GM18867 (cell line): ENCODE measurements around the gene FCHO2.
A peak's percentile ranks its signal among the peaks of the same experiment; 100 is the strongest.
"Not testable (repeated sequence)": the region's sequence is repeated elsewhere in the genome, so short reads cannot be mapped to it uniquely, and the experiment has no call there.

ENCODE experiments used
- ATAC-seq: cut with Tn5 transposase; IDR thresholded peaks from one replicate; pipeline ENCODE4 v1.9.1; 2021; ENCODE audit warnings: mild to moderate bottlenecking, moderate library complexity; ENCODE audit not compliant: unreplicated experiment

Gene FCHO2

GRCh38 chr5:72956324-72957140, 691 bp downstream of the FCHO2 start:
- ATAC-seq, result peak; percentile 37

GRCh38 chr5:72957337-72957736, 1.5 kb downstream of the FCHO2 start:
- no peak for ATAC-seq

GRCh38 chr5:72959257-72959656, 3.4 kb downstream of the FCHO2 start:
- no peak for ATAC-seq

- not testable (repeated sequence) for ATAC-seq
Measured at GRCh38 chr5:72974481-72974880, 18.6 kb downstream of the FCHO2 start.

- not testable (repeated sequence) for ATAC-seq
Measured at GRCh38 chr5:72976810-72977209, 21.0 kb downstream of the FCHO2 start.

- no peak for ATAC-seq
Measured at GRCh38 chr5:72985719-72986118, 29.9 kb downstream of the FCHO2 start.

- no peak for ATAC-seq
Measured at GRCh38 chr5:72988769-72989168, 32.9 kb downstream of the FCHO2 start.

- no peak for ATAC-seq
Measured at GRCh38 chr5:72991394-72991793, 35.6 kb downstream of the FCHO2 start.

- ATAC-seq, result no peak
Measured at GRCh38 chr5:72994578-72994977, 38.7 kb downstream of the FCHO2 start.

- ATAC-seq, result no peak
Measured at GRCh38 chr5:72996632-72997031, 40.8 kb downstream of the FCHO2 start.

- ATAC-seq, result no peak
Measured at GRCh38 chr5:72999916-73000315, 44.1 kb downstream of the FCHO2 start.

- ATAC-seq, result no peak
Measured at GRCh38 chr5:73005886-73006285, 50.0 kb downstream of the FCHO2 start.

GRCh38 chr5:73007051-73007450, 51.2 kb downstream of the FCHO2 start:
- no peak for ATAC-seq

GRCh38 chr5:73008831-73009230, 53.0 kb downstream of the FCHO2 start:
- no peak for ATAC-seq

GRCh38 chr5:73011612-73012011, 55.8 kb downstream of the FCHO2 start:
- ATAC-seq, result not testable (repeated sequence)

GRCh38 chr5:73018892-73019291, 63.1 kb downstream of the FCHO2 start:
- ATAC-seq, result no peak

- ATAC-seq, result no peak
Measured at GRCh38 chr5:73019766-73020165, 63.9 kb downstream of the FCHO2 start.

- no peak for ATAC-seq
Measured at GRCh38 chr5:73022471-73023169, 66.8 kb downstream of the FCHO2 start.

- ATAC-seq, result not testable (repeated sequence)
Measured at GRCh38 chr5:73024946-73025544, 69.2 kb downstream of the FCHO2 start.

GRCh38 chr5:73027361-73027760, 71.5 kb downstream of the FCHO2 start:
- no peak for ATAC-seq

GRCh38 chr5:73027816-73028215, 72.0 kb downstream of the FCHO2 start:
- no peak for ATAC-seq
